ENCODE results near the gene MAP2K2. TPM values are rescaled to one million over a fixed set of nuclear protein-coding genes. Genes with fewer than 3 reads are reported as not detected.

The MAP2K2 gene
- polyA plus RNA-seq, 3 donors from 2014 or later = 75.5 to 96.0 (median 86.6) TPM

DNA sequence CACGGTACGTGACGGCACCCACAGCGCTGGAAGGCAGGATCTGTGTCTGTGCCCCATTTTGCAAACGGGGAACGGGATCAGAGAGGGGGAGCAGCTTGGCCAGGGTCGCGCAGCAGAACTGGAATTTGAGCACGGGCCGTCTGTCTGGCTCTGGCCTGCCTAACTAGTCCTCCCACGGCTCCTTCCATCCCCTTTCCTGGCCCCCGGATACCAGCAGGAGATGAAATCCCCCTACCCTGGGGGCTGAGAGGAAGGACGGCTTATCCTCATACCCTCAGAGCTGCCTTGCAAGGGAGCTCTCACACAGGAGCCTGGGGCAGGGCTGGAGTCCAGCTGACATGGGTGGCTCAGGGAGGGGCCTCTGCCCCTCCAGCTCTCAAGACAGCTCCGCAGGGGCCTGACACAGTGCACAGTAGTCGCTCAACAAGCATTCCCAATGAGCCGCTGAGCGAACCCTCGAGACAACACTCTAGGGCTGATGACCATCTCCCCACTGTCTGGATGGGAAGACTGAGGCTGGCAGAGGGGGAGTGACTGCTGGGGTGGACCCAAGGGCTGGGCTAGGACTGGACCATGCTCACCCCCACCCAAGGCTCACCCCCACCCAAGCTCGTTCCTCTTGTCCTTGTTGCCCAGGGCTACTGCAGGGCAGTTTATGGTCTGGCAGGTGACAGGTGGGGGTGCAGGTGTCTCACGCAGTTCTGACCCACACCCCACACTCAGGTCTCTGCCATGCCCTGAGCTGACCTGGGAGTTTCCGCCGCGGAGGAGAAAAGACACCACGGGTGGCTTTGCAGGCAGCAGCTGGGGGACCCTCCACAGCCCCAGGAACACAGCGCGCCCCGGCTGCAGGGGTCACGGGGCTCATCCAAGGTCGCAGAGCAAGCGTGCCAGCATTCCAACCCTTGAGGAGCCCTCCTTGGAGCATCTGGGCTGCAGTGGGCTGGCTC lies 61.2 kb downstream of the MAP2K2 start:
- H3K4me1 Mint-ChIP-seq = peaks cover 23 to 46% of the 10 kb centered on the region in 2 donors
- peaks cover 4 to 24% (median 12%) of the 10 kb centered on the region in 3 donors for H3K27me3 Mint-ChIP-seq (ENCODE audit: low read depth in 3 of 3)
- H3K4me3 Mint-ChIP-seq = peak overlapping the region; percentile 44 to 92 (median 86)
- peak overlapping the region in 4 of 6 donors; percentile 49 to 91 (median 64) for H3K27ac Mint-ChIP-seq
- peaks cover 0 to 3% (median 0%) of the 10 kb centered on the region in 3 donors for H3K36me3 Mint-ChIP-seq
- no peaks in the 10 kb centered on the region for H3K9me3 Mint-ChIP-seq
- no peak for DNase-seq

DNA sequence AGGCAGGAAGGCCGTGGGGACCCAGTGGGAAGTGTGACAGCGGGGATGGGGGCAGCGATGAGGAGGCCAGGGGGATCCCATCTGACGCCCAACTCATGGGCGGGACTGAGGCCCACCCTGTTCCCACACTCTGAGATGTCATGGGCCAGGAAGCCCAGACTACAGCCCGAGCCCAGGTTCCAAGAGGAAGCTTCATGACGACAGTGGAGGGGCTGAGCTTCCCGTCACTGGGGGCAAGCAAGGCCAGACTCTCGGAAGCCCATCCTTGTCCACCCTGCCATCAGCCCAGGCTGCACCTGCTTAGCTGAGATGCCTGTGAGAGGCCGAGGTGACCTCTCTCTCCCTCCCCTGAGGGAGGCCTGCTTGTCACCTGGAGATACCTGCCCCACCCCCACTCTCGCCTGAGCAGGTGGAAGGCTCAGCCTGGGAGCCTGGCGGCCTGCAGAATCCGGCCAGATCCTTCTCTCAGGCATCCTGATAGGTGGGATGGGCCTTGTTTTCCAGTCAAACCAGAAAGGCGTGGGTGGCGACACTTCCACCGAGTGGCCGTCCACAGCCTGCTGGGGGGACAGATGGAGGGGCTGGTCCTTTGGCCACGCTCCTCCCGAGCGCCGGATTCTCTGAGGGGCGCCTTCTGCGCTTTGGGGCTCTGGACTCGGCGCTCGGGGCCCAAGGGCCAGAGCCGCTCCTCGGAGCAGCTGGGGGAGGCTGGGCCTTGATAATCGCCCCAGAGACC lies 62.1 kb downstream of the MAP2K2 start:
- no peak for DNase-seq
- Mint-ChIP-seq H3K9me3 (no peaks in the 10 kb centered on the region), H3K36me3 (peaks cover 0 to 3% (median 0%) of the 10 kb centered on the region in 3 donors), H3K27ac (peak overlapping the region in 3 of 6 donors; percentile 36 to 76 (median 71)), H3K4me1 (peaks cover 28 to 53% of the 10 kb centered on the region in 2 donors), H3K4me3 (peak overlapping the region; percentile 6 to 86 (median 32)), H3K27me3 (ENCODE audit: low read depth in 3 of 3) (peaks cover 7 to 30% (median 18%) of the 10 kb centered on the region in 3 donors)

DNA sequence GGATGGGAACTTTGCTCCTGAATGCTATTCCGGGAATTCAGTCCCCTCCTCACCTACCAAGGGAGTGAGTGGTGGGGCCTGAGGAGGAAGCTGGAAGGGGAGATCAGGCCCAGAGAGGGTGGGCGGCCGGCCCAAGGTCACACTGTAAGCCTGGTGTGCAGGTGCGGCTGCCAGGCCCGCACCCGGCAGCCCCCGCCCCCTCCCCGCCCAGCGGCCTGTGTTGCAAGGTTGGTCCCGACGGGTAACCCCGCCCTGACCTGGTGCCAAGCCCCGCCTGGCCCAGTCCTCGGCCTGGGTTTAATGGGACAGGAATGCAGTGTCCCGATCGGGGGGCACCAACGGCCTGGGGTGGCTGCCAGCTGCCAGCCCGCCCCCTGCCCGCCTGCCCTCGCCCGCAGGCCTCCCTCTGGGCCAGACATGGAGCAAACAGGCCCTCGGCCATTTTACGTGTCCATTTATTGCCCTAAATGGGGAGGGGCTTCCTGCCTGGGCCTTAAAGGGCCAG lies 62.7 kb downstream of the MAP2K2 start:
- Mint-ChIP-seq H3K4me3 (peak overlapping the region; percentile 48 to 83 (median 81)), H3K9me3 (no peaks in the 10 kb centered on the region), H3K4me1 (peaks cover 28 to 53% of the 10 kb centered on the region in 2 donors), H3K27ac (peak overlapping the region; percentile 74 to 93 (median 90)), H3K27me3 (ENCODE audit: low read depth in 3 of 3) (peaks cover 6 to 28% (median 22%) of the 10 kb centered on the region in 3 donors), H3K36me3 (peaks cover 0 to 3% (median 0%) of the 10 kb centered on the region in 3 donors)
- DNase-seq = no peak

DNA sequence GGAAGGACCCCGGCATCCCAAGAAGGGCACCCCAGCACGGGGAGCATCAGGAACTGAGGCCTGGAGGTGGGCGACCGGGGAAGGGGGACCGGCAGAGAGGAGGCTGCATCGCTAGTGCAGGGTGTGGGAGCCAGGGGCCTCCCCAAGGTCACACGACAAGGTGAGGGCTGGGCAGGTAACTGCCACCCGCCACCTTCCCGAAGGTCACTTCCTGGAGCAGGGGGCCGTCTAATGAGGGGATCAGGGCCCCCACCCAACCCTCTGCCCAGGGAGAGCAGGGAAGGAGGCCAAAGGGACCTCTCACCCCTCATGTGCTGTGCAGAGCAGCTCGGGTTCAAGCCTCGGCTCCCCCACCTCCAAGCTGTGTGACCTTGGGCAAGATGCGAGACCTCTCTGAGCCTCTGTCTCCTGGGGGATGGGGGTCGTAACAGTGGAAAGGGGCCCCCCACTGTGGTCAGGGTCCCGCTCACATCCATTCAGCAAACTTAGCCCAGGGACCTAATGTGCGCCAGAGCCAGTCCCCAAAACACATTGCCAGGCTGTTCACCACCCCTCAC lies 63.2 kb downstream of the MAP2K2 start:
- peaks cover 0 to 6% (median 0%) of the 10 kb centered on the region in 3 donors for H3K36me3 Mint-ChIP-seq
- peak overlapping the region; percentile 87 to 93 (median 90) for H3K27ac Mint-ChIP-seq
- peak overlapping the region; percentile 51 to 84 (median 81) for H3K4me3 Mint-ChIP-seq
- H3K27me3 Mint-ChIP-seq (ENCODE audit: low read depth in 3 of 3) = peaks cover 6 to 28% (median 23%) of the 10 kb centered on the region in 3 donors
- no peaks in the 10 kb centered on the region for H3K9me3 Mint-ChIP-seq
- H3K4me1 Mint-ChIP-seq = peaks cover 34 to 58% of the 10 kb centered on the region in 2 donors
- DNase-seq = no peak

DNA sequence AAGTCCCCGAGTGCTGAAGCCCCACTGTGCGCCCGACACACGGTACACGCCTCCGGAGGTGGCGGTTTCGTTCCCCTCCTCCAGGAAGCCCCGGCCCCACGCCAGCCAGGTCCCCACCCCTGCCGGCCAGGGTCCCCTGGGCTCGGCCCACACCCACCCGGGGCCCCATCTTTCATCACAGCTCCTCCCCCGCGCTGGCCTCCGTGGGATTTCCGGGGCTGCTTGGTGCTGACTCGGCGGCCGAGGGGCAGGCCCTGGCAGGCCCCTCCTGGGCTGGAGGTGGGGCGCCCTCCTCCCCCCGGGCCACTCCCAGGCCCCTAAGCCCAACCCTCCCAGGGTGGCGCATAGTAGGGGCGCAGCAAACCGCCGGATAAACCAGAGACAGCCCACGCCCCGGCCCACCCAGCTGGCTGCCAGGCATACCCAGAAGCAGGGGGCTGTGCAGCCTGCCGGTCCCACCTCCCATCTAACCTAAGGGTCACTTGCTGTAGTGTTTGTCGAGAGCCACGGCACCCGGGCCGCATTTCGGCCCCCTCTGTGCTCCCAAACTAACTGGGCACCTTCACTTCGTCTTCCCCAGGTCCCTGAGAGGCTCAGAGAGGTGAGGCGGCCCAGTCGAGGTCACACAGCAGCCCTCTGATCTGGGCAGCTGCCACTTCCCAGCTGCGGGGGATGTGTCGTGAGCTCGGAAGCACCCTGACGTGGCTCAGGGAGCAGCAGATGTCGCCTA lies 63.9 kb downstream of the MAP2K2 start:
- H3K4me1 Mint-ChIP-seq = peaks cover 38 to 62% of the 10 kb centered on the region in 2 donors
- H3K27ac Mint-ChIP-seq = peak overlapping the region; percentile 87 to 93 (median 90)
- H3K27me3 Mint-ChIP-seq (ENCODE audit: low read depth in 3 of 3) = peaks cover 8 to 28% (median 23%) of the 10 kb centered on the region in 3 donors
- peak overlapping the region; percentile 51 to 84 (median 81) for H3K4me3 Mint-ChIP-seq
- no peaks in the 10 kb centered on the region for H3K9me3 Mint-ChIP-seq
- peaks cover 0 to 7% (median 0%) of the 10 kb centered on the region in 3 donors for H3K36me3 Mint-ChIP-seq
- peak; percentile 79 to 87 (median 81) for DNase-seq

DNA sequence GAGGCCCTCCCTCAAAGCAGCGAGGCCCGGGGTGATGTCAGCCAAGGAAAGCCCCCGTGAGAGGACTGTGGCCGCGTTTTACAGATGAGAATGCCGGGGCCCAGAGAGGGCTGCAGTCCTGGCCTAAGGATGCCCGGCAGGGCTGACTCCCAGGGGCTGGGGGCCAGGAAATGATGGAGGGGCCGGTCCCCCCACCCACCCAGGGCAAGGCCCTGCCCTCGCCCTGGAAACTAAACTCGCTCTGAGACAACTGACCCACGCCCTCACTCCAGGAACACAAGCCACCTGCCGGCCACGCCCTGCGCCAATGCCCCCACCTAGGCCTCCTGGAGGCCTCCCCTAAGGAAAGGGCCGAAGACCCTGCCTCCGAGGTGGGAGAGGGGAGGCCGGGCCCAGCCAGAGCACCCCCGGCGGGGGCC lies 64.5 kb downstream of the MAP2K2 start:
- peaks cover 0 to 7% (median 0%) of the 10 kb centered on the region in 3 donors for H3K36me3 Mint-ChIP-seq
- peaks cover 8 to 29% (median 23%) of the 10 kb centered on the region in 3 donors for H3K27me3 Mint-ChIP-seq (ENCODE audit: low read depth in 3 of 3)
- DNase-seq = no peak
- peak overlapping the region in 4 of 5 donors; percentile 81 to 84 (median 82) for H3K4me3 Mint-ChIP-seq
- peak overlapping the region; percentile 80 to 90 (median 88) for H3K27ac Mint-ChIP-seq
- H3K4me1 Mint-ChIP-seq = peaks cover 38 to 62% of the 10 kb centered on the region in 2 donors
- no peaks in the 10 kb centered on the region for H3K9me3 Mint-ChIP-seq

DNA sequence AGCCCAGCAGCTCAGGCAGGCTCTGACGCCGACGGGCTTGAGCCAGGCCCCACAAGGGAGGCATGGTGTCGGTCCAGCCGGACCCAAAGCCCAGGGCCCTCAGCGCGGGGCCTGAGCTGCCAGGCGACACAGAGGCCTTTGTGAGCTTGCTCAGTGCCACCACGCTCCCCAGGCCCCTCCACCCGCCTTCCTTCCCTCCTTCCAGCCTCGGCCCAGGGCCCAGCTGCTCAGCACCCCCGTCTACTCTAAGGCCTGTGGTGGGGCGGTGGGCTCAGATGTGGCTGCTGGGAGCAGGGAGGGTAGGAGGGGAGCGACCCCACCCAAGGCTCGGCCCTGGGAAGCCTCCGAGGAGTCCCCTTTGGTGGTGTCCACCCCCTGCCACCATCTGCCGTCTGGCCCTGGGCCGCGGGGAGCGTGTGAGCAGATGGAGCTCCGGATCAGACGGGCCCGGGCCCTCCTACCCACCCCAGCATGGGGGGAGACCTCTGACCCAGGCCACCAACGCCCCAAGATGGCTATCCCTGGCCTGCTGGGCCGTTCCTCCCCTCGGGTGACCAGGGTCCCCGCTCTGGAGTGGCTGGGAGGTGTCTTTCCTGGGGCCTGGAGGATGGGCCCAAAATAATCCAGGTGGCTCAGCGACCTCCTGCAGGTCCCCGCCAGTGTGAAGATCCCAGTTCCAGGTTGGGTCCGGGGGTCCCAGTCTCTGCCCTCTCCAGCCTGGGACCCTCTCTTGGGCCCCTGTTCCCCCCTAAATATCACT lies 65.0 kb downstream of the MAP2K2 start:
- Mint-ChIP-seq H3K9me3 (no peaks in the 10 kb centered on the region), H3K36me3 (peaks cover 0 to 7% (median 0%) of the 10 kb centered on the region in 3 donors), H3K27me3 (ENCODE audit: low read depth in 3 of 3) (peaks cover 8 to 28% (median 23%) of the 10 kb centered on the region in 3 donors), H3K27ac (peak overlapping the region; percentile 74 to 90 (median 88)), H3K4me1 (peaks cover 36 to 61% of the 10 kb centered on the region in 2 donors), H3K4me3 (peak overlapping the region in 4 of 5 donors; percentile 68 to 83 (median 81))
- DNase-seq = no peak

DNA sequence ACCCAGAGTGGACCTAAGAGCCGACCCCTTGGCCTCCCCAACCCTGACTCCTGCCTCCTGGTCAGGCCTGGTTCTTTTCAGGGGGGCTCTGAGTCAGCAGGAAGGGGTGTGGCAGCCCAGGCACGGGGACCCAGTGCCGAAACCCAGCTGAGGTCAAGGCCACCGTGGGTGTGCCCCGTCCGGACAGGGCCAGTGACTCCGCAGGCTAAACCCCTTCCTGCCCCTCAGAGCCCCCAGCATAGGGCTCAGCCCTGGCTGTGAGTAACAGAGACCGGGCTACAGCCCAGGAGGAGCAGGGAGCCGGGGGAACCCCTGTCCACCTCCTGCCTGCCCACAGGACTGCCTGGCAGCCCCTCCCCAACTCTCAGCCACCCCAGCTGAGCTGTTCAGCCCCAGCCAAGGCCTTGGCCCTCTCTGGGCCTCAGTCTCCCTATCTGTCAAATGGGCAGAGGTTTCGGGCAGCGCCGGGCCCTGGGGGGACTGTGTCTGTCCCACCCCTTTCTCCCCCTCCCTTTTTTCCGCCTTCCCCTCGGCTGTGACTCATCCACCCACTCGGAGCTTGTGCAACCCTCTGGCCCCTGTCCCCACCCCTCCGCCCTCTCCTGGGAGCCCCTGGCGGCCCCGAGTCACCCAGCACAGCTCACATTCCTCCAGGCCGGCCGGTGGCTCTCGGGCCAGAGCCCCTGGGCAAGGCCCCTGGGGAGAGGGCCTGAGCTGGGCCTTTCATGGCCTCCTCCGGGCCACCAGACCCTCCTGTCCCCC lies 65.8 kb downstream of the MAP2K2 start:
- peaks cover 7 to 11% (median 7%) of the 10 kb centered on the region in 3 donors for H3K36me3 Mint-ChIP-seq
- peaks cover 39 to 59% of the 10 kb centered on the region in 2 donors for H3K4me1 Mint-ChIP-seq
- no peaks in the 10 kb centered on the region for H3K9me3 Mint-ChIP-seq
- DNase-seq = peak; percentile 58 to 70 (median 66)
- H3K27ac Mint-ChIP-seq = peak overlapping the region; percentile 83 to 98 (median 93)
- peak overlapping the region; percentile 71 to 84 (median 74) for H3K4me3 Mint-ChIP-seq
- H3K27me3 Mint-ChIP-seq (ENCODE audit: low read depth in 3 of 3) = peaks cover 15 to 31% (median 28%) of the 10 kb centered on the region in 3 donors

DNA sequence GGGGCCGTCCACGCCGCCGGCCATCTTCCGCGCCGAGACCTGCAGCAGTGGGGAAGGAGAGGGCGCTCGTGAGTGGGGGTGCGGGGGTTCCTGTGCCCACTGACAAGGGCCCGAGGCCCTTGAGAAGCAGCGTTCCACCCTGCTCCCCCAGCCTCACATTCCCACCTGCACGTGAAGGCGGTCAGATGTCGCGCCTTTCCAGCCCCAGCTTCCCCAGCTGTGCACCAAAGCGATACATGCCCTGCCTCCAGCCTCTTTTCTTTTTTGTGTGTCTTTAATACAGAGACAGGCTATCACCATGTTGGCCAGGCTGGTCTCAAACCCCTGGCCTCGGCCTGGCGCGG lies 68.7 kb downstream of the MAP2K2 start:
- peaks cover 47 to 53% of the 10 kb centered on the region in 2 donors for H3K4me1 Mint-ChIP-seq
- peaks cover 19 to 25% (median 20%) of the 10 kb centered on the region in 3 donors for H3K36me3 Mint-ChIP-seq
- peak overlapping the region in 3 of 6 donors; percentile 28 to 90 (median 77) for H3K27ac Mint-ChIP-seq
- H3K9me3 Mint-ChIP-seq = no peaks in the 10 kb centered on the region
- DNase-seq = no peak
- peaks cover 22 to 33% (median 28%) of the 10 kb centered on the region in 3 donors for H3K27me3 Mint-ChIP-seq (ENCODE audit: low read depth in 3 of 3)
- no peak overlapping the region for H3K4me3 Mint-ChIP-seq

DNA sequence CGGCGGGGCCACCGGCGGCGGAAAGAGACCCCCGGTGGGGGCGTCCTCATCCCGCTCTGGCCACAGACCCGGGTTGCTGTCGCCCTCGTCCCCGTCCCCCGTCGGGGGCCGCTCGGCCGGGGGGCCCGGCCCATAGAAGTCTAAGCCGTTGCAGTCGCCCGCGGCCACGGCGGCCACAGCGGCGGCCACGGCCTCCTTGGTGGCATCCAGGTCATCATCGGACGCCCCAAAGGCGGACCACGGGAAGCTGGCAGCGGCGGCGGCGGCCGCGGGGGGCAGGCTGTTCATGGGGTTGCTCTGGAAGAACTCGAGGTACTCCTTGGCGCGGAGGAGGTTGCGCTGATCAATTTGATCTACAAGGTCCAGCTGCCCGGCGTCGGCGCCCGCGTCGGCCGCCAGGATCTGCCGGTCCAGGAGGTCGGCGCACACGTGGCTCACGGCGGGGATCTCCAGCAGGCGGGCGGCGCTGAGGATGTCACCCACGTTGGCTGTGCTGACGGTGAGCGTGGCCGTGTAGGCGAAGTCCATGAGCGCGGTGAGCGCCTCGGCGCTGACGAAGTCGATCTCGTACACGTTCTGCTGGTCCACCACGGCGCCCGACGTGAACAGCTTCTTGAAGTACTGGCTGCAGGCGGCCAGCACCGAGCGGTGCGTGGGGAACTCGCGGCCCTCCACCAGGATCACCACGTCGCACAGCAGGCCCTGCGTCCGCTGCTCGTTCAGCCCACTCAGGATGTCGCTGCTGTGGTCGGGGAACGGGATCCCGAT lies 69.3 kb downstream of the MAP2K2 start:
- no peak overlapping the region for H3K27ac Mint-ChIP-seq
- no peak overlapping the region for H3K4me3 Mint-ChIP-seq
- DNase-seq = no peak
- H3K36me3 Mint-ChIP-seq = peaks cover 19 to 28% (median 20%) of the 10 kb centered on the region in 3 donors
- peaks cover 51 to 56% of the 10 kb centered on the region in 2 donors for H3K4me1 Mint-ChIP-seq
- H3K27me3 Mint-ChIP-seq (ENCODE audit: low read depth in 3 of 3) = peaks cover 23 to 29% (median 27%) of the 10 kb centered on the region in 3 donors
- no peaks in the 10 kb centered on the region for H3K9me3 Mint-ChIP-seq
